Measurements from ENCODE around the gene CCL22. TPM values are rescaled to one million over a fixed set of nuclear protein-coding genes. Genes with fewer than 3 reads are reported as not detected.

CCL22 gene
- total RNA-seq, 1 experiment from 2014 or later = not detected

DNA sequence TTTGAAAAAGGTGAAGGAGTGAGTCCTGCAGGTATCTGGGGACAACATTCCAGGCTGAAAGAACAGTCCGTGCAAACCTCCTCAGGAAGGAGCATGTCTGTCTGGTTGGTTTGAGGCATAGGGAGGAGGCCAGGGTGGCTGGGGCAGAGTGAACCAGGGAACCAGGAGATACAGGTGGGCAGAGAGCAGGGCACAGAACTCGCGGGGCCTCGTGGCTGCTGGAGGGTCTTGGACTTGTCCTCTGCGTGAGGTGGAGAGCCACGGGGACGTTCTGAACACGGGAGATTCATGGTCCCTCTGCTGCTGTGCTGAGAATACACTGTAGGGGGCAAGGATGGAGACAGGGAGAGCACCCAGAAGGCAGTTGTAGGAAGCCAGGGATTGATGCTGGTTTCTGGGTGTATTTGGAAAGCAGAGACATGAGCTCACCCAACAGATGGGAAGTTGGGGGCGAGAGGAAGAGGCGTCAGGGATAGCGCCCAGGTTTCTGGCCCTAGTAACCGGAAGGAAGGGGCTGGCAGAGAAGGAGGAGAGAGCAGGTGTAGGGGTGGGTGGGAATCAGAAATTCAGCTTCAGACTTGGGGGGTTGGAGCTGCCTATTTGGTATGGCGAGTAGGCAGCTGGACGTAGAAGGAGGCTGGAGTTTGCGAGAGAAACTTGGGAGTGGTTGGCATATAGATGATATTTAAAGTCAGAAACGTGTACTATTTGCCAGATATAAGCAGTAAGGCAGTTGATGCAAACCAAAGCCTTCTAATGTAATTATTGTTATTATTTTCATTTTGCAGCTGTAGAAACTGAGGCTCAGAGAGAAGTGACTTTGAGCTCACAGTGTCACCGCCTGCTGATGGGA is 45.6 kb downstream of the CCL22 start, which contains the start of gene CCL17:
Gene CCL17, plus strand, starts transcription at position 803 of the 853 bp plus-strand sequence. CDS start 9,166 bp downstream, outside the sequence.
- Histone ChIP-seq H3K36me3 (no peaks in the 10 kb centered on the region), H3K4me3 (no peak within 1 kb of the TSS), H3K4me1 (replicated peaks) (no peaks in the 10 kb centered on the region), H3K27ac (no peak within 1 kb of the TSS), H3K9me3 (replicated peaks) (no peaks in the 10 kb centered on the region), H3K27me3 (replicated peaks) (peaks cover 4% of the 10 kb centered on the region; the same call in 1 of the 2 replicates)
- DNase-seq (ENCODE audit: low read depth in 1 of 2, low spot score in 2 of 2) = no peak

DNA sequence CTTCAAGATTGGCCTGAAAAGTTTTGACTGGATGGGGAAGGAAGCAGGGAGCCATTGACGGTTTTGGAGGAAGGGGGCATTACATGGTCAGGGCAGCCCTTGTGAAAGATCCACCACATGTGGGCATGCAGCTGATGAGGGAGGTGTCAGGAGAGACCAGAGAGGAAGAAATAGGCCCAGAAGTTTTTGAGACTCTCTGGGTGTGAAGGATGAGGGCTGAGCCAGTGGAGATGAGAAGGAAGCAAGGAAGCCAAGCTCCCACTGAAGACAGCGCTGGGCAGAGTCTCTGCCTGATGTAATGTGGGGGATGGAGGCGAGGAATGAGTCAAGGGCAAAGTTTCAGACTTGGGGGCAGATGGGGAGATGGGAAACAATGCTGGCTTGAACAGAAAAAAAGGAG is 46.5 kb downstream of the CCL22 start:
- H3K27me3 ChIP-seq (replicated peaks) = peaks cover 4% of the 10 kb centered on the region; the same call in 1 of the 2 replicates
- no peaks in the 10 kb centered on the region for H3K9me3 ChIP-seq (replicated peaks)
- H3K4me3 ChIP-seq = no peak overlapping the region
- DNase-seq (ENCODE audit: low read depth in 1 of 2, low spot score in 2 of 2) = no peak
- no peak overlapping the region for H3K27ac ChIP-seq
- H3K36me3 ChIP-seq = no peaks in the 10 kb centered on the region
- no peaks in the 10 kb centered on the region for H3K4me1 ChIP-seq (replicated peaks)

DNA sequence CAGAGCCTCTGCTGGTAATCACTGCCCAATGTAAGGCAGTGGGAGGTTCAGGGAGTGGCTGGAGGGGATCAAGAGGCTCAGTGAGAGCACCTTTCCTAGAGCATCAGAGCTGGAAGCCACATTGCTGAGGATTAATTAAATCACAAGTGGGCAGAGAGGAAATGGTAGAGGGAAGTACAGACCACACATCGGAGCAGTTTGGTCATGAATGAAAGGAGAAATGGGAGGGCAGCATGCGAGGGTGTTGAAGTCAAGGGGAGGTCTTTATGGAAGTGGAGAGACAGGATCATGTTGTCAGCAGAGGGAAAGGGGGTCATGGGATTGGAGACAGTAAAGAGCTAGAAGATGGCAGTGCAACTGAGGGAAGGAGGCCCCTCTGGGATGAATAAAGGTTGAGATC is 48.3 kb downstream of the CCL22 start:
- no peak overlapping the region for H3K4me3 ChIP-seq
- no peaks in the 10 kb centered on the region for H3K4me1 ChIP-seq (replicated peaks)
- peaks cover 4% of the 10 kb centered on the region; the same call in 1 of the 2 replicates for H3K27me3 ChIP-seq (replicated peaks)
- no peak overlapping the region for H3K27ac ChIP-seq
- H3K36me3 ChIP-seq = no peaks in the 10 kb centered on the region
- no peaks in the 10 kb centered on the region for H3K9me3 ChIP-seq (replicated peaks)
- DNase-seq (ENCODE audit: low read depth in 1 of 2, low spot score in 2 of 2) = no peak

DNA sequence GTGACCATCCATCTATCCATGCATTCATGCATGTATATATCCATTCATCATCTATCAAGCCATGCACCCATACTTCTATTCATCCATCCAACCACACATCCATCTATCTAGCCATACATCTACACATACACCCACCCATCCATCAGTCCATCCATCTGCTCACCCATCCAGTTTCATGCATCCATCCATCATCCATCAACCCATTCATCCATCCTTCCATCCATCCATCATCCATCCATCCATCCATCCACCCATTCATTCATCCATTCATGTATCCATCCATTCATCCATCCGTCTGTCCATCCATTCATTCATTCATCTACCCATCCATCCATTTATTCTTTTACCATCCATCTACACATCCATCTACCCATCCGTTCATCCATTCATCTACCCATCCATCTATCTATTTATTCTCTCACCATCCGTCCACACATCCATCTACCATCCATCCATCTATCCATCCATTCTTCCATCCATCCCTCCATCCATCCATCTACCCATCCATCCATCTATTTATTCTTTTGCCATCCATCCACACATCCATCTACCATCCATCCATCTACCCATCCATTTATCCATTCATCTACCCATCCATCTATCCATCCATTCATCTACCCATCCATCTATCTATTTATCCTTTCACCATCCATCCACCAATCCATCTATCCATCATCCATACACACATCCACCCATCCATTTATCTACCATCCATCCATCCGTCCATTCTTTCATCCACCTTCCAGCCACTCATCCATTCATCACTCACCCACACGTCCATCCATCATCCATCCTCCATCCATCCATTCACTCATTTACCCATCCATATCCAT is 49.2 kb downstream of the CCL22 start:
- DNase-seq (ENCODE audit: low read depth in 1 of 2, low spot score in 2 of 2) = no peak
- Histone ChIP-seq H3K27me3 (replicated peaks) (no peaks in the 10 kb centered on the region; the same call in 1 of the 2 replicates), H3K4me3 (no peak overlapping the region)

DNA sequence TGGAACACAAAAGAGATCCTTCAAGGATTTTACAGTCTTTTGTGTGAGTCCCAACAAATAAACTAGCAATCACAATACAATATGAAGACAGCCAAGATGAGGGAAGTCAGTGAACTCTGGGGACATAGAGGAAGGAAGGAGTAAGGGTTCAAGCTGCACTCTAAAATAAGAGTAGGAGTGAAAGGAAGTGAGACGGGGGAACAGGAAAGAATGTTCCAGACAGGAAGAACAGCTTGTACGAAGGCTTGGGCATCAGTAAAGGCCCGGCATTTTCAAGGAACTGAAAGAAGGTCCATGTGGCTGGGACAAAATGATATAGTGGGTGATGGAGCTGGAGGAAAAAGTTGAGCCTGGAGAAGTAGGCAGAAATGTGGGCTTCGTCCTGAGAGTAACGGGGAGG is 50.5 kb downstream of the CCL22 start:
- no peaks in the 10 kb centered on the region; the same call in 1 of the 2 replicates for H3K27me3 ChIP-seq (replicated peaks)
- no peaks in the 10 kb centered on the region for H3K9me3 ChIP-seq (replicated peaks)
- no peaks in the 10 kb centered on the region for H3K36me3 ChIP-seq
- H3K27ac ChIP-seq = no peak overlapping the region
- no peak overlapping the region for H3K4me3 ChIP-seq
- no peak for DNase-seq (ENCODE audit: low read depth in 1 of 2, low spot score in 2 of 2)
- H3K4me1 ChIP-seq (replicated peaks) = no peaks in the 10 kb centered on the region

More for the DNA sequence above, 49.2 kb downstream of the CCL22 start:
- H3K9me3 ChIP-seq (replicated peaks) = no peaks in the 10 kb centered on the region
- no peak overlapping the region for H3K27ac ChIP-seq
- H3K4me1 ChIP-seq (replicated peaks) = no peaks in the 10 kb centered on the region
- H3K36me3 ChIP-seq = no peaks in the 10 kb centered on the region

DNA sequence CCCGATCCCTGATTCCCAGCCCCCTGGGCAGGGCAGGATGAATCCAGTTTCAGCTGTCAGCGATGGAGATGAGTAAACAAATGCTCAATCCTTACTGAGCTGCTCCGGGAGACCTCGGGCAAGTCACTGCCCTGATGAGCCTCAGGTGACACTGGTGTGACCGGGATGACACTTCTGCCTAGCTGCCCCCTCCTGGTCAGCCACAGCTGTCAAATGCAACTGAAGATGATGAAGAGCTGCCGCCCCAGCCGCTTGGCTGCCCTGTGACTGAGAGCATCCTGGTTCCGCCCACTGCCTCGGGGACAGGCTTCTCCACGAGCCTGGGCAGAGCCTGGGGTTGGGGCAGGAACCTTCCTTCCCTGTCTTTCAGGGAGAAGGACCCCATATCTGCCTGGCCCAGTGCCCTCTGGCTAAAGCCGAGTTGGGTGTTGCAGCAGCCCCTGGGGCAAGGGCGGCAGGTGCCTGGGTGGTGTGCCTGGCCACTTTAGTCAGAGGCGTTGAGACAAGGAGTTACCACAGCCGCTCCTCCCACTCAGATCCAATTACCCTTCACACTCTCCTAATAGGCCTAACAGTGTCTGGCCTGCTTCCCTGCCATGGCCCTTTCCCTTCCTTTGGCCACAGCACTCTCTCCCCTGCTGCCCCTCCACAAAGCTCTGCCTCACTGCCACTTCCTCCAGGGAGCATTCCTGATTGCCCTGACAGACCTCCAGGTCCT is 51.4 kb downstream of the CCL22 start:
- H3K36me3 ChIP-seq = no peaks in the 10 kb centered on the region
- H3K9me3 ChIP-seq (replicated peaks) = no peaks in the 10 kb centered on the region
- DNase-seq (ENCODE audit: low read depth in 1 of 2, low spot score in 2 of 2) = no peak
- no peak overlapping the region for H3K4me3 ChIP-seq
- no peaks in the 10 kb centered on the region for H3K27me3 ChIP-seq (replicated peaks)
- H3K27ac ChIP-seq = no peak overlapping the region
- H3K4me1 ChIP-seq (replicated peaks) = no peaks in the 10 kb centered on the region

DNA sequence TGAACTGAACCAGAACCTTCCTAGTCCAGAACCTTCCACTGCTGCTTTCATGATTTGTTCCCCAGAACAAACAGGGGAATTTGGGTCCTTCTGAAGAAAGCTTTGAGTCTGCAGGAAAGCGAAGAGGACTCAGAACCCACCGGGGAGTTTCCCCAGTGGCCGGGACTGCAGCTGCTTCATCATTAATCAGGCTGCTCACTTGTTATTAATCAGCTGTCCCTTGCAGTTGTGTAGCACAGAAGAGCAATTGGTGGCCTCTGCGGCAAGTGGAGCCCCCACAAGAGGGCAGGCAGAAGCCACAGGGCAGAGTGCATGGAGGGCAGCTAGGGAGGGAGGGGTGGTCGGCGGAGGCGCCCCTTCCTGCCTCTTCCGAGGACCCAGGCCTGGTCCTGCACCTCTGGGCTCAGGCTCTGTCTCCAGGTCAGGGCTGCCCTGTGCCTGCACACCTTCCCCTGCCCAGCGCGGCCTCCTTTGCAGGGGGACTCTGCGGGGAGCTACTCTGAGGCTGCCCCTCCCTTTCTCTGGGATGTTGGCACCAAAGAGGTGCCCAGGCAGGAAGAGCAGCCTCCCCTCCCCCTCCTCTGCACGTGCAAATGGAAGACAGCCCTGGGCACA is 52.9 kb downstream of the CCL22 start:
- H3K27ac ChIP-seq = no peak overlapping the region
- H3K4me3 ChIP-seq = no peak overlapping the region
- peaks cover 1% of the 10 kb centered on the region for H3K4me1 ChIP-seq (replicated peaks)
- H3K27me3 ChIP-seq (replicated peaks) = no peaks in the 10 kb centered on the region
- no peaks in the 10 kb centered on the region for H3K36me3 ChIP-seq
- no peak for DNase-seq (ENCODE audit: low read depth in 1 of 2, low spot score in 2 of 2)
- H3K9me3 ChIP-seq (replicated peaks) = no peaks in the 10 kb centered on the region

DNA sequence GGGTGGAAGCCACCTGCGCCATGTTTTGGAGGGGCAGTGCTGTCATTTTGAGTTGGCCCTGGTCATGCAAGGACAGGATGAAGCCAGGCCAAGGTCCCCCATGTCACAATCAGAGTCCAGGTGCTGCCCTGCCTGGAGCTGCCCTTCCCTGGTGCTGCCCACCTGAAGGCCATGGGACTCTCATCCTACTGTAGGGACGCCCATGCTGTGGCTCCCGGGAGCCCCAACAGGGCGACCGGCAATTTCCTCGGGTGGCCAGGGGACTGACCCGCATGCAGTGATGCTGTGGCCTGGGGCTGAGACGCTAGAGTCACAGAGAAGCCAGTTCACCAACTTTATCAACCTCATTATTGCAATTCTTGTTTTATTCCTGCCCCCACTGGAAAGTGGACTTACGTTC is 54.0 kb downstream of the CCL22 start:
- no peaks in the 10 kb centered on the region for H3K9me3 ChIP-seq (replicated peaks)
- no peak overlapping the region for H3K4me3 ChIP-seq
- no peak overlapping the region for H3K27ac ChIP-seq
- peaks cover 13% of the 10 kb centered on the region for H3K4me1 ChIP-seq (replicated peaks)
- no peaks in the 10 kb centered on the region for H3K27me3 ChIP-seq (replicated peaks)
- no peaks in the 10 kb centered on the region for H3K36me3 ChIP-seq
- no peak for DNase-seq (ENCODE audit: low read depth in 1 of 2, low spot score in 2 of 2)

DNA sequence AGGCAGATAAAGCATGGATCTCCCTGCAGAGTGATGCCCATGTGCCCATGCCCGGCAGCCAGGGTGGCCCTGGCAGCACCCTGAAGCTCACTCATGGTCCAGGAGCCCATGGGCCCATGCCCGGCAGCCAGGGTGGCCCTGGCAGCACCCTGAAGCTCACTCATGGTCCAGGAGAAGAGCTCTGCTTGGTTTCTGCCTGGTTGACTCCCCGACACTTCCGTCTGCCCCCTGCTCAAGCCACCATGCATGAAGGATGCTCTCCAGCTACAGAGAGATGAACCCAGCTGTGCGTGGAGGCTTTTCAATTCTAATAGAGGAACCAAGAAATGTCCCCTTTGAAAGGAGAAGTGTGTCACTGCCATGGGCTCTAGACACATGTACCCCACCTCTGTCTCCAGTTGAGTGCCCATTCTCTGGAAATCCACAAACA is 54.7 kb downstream of the CCL22 start:
- H3K4me1 ChIP-seq (replicated peaks) = peaks cover 17% of the 10 kb centered on the region
- H3K27ac ChIP-seq = no peak overlapping the region
- no peaks in the 10 kb centered on the region for H3K9me3 ChIP-seq (replicated peaks)
- no peak for DNase-seq (ENCODE audit: low read depth in 1 of 2, low spot score in 2 of 2)
- H3K27me3 ChIP-seq (replicated peaks) = no peaks in the 10 kb centered on the region
- H3K4me3 ChIP-seq = no peak overlapping the region
- no peaks in the 10 kb centered on the region for H3K36me3 ChIP-seq

DNA sequence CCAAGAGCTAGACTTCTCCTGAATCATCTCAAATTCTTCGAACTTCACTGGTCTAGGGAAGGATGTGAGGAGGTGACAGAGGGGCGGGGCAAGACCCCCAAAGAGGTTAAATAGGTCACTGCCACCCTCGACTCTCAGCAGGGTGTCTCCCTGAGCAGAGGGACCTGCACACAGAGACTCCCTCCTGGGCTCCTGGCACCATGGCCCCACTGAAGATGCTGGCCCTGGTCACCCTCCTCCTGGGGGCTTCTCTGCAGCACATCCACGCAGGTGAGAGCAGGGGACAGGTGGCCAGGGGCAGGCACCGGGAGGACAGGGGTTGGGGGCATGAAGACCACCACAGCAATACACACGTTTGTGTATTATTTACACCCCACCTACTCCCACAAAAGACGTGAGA is 55.1 kb downstream of the CCL22 start:
- Histone ChIP-seq H3K27me3 (replicated peaks) (no peaks in the 10 kb centered on the region), H3K36me3 (no peaks in the 10 kb centered on the region), H3K9me3 (replicated peaks) (no peaks in the 10 kb centered on the region), H3K27ac (no peak overlapping the region), H3K4me3 (no peak overlapping the region), H3K4me1 (replicated peaks) (peaks cover 21% of the 10 kb centered on the region)
- no peak for DNase-seq (ENCODE audit: low read depth in 1 of 2, low spot score in 2 of 2)

Other genes with a start within 250 kb of the CCL22 start
- 93.1 and 112 TPM in 2 replicates for gene PSME3IP1, start 172.7 kb upstream of the CCL22 start, total RNA-seq (2014; rRNA removed; shearing (Covaris generic))
- gene RSPRY1, start 172.5 kb upstream of the CCL22 start, total RNA-seq (2014; rRNA removed; shearing (Covaris generic)) = 13.9 and 40.2 TPM in 2 replicates
- gene ARL2BP, start 113.5 kb upstream of the CCL22 start, total RNA-seq (2014; rRNA removed; shearing (Covaris generic)) = 115 and 118 TPM in 2 replicates
- gene PLLP, start 74.1 kb upstream of the CCL22 start, total RNA-seq (2014; rRNA removed; shearing (Covaris generic)) = not detected in 2 replicates
- gene CX3CL1, start 13.7 kb downstream of the CCL22 start, total RNA-seq (2014; rRNA removed; shearing (Covaris generic)) = 0.18 and 0.38 TPM in 2 replicates
- gene CCL17, start 46.0 kb downstream of the CCL22 start, total RNA-seq (2014; rRNA removed; shearing (Covaris generic)) = not detected in 2 replicates
- gene CIAPIN1, start 88.6 kb downstream of the CCL22 start, total RNA-seq (2014; rRNA removed; shearing (Covaris generic)) = 77.5 and 78.7 TPM in 2 replicates
- 34.6 and 41.5 TPM in 2 replicates for gene COQ9, start 88.7 kb downstream of the CCL22 start, total RNA-seq (2014; rRNA removed; shearing (Covaris generic))
- gene POLR2C, start 103.9 kb downstream of the CCL22 start, total RNA-seq (2014; rRNA removed; shearing (Covaris generic)) = 129 and 200 TPM in 2 replicates
- 5.6 and 5.7 TPM in 2 replicates for gene DOK4, start 127.7 kb downstream of the CCL22 start, total RNA-seq (2014; rRNA removed; shearing (Covaris generic))
- 13.4 and 24.5 TPM in 2 replicates for gene CCDC102A, start 177.8 kb downstream of the CCL22 start, total RNA-seq (2014; rRNA removed; shearing (Covaris generic))
- gene ADGRG5, start 183.9 kb downstream of the CCL22 start, total RNA-seq (2014; rRNA removed; shearing (Covaris generic)) = not detected in 2 replicates